HL-60/S4 treated with retinoic acid at 250 ng/mL for 4 days and 3 days (cell line): ENCODE results near the gene SIGLECL1.

ENCODE experiments used
- in situ Hi-C: fragments of 300-500 bp; cut with MboI; formaldehyde crosslinking; loops from 2 replicates; pipeline ENCODE4 v1.7.0; 2022; ENCODE audit warnings: low sequenced_read_pairs

The SIGLECL1 gene

GRCh38 chr19:51252306-51253079, 1.6 kb downstream of the SIGLECL1 start:
- in situ Hi-C loops = no loop called here

GRCh38 chr19:51253088-51253806, 2.4 kb downstream of the SIGLECL1 start:
- in situ Hi-C loops = no loop called here

- in situ Hi-C loops = no loop called here
These were observed 5.3 kb downstream of the SIGLECL1 start for GRCh38 chr19:51256155-51256625.

- in situ Hi-C loops = no loop called here
These were observed 6.6 kb downstream of the SIGLECL1 start for GRCh38 chr19:51257471-51257870.

- in situ Hi-C loops = no loop called here
These were observed 7.6 kb downstream of the SIGLECL1 start for GRCh38 chr19:51258165-51259160.

GRCh38 chr19:51259348-51260245, 8.7 kb downstream of the SIGLECL1 start:
- in situ Hi-C loops = no loop called here

- in situ Hi-C loops = no loop called here
These were observed 12.9 kb downstream of the SIGLECL1 start for GRCh38 chr19:51263808-51264207.

GRCh38 chr19:51271067-51271466, 20.2 kb downstream of the SIGLECL1 start:
- in situ Hi-C loops = no loop called here

GRCh38 chr19:51272183-51272810, 21.4 kb downstream of the SIGLECL1 start:
- in situ Hi-C loops = no loop called here

GRCh38 chr19:51274049-51274770, 23.3 kb downstream of the SIGLECL1 start:
- in situ Hi-C loops = no loop called here

GRCh38 chr19:51277112-51277511, 26.2 kb downstream of the SIGLECL1 start:
- in situ Hi-C loops = no loop called here

- in situ Hi-C loops = no loop called here
These were observed 31.5 kb downstream of the SIGLECL1 start for GRCh38 chr19:51282335-51282734.

- in situ Hi-C loops = no loop called here
These were observed 34.8 kb downstream of the SIGLECL1 start for GRCh38 chr19:51285682-51286081.

- in situ Hi-C loops = no loop called here
These were observed 38.8 kb downstream of the SIGLECL1 start for GRCh38 chr19:51289635-51290034.

- in situ Hi-C loops = no loop called here
These were observed 42.1 kb downstream of the SIGLECL1 start for GRCh38 chr19:51292971-51293370.

GRCh38 chr19:51293571-51294210, 42.8 kb downstream of the SIGLECL1 start:
- in situ Hi-C loops = no loop called here

- in situ Hi-C loops = no loop called here
These were observed 43.5 kb downstream of the SIGLECL1 start for GRCh38 chr19:51294211-51294976.

- in situ Hi-C loops = no loop called here
These were observed 44.1 kb downstream of the SIGLECL1 start for GRCh38 chr19:51294977-51295375.
